Activated CD8-positive, alpha-beta memory T cell treated with anti-CD3 and anti-CD28 coated beads for 4 hours (primary cell): Measurements from ENCODE around the gene THAP2.
A peak's percentile ranks its signal among the peaks of the same experiment; 100 is the strongest.
"Not testable (repeated sequence)": the region's sequence is repeated elsewhere in the genome, so short reads cannot be mapped to it uniquely, and the experiment has no call there.

Experiments
- DNase-seq, 2 donors: peaks; one replicate each; pipeline ENCODE4 v3.0.0-alpha.2; 2020; ENCODE audit warnings: low read depth in 2 of 2

THAP2 gene

GRCh38 chr12:71662849-71663560, 1.1 kb upstream of the THAP2 start:
- DNase-seq, result peak; percentile 45 to 65

GRCh38 chr12:71664411-71665089, 449 bp downstream of the THAP2 start:
- no peak for DNase-seq

DNA sequence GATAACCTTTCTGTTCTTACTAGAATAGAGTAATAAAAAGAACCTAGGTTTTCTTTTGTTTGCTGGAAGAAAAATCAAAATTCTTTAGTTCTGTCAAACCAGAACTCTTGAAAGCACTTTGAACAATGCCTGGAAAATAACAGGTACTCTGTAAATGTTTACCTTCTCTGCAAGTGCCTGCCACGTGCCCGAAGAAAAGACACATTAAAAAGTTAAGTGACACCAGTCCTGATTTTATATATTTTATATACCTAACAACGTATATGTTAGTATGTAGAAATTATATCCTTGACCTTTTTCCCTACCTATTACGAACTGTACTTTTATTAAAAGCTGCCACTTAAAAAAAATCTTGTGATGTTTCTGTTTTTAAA, 976 bp downstream of the THAP2 start:
- no peak for DNase-seq

- no peak for DNase-seq
Observed at GRCh38 chr12:71666259-71666658, 2.2 kb downstream of the THAP2 start.

DNA sequence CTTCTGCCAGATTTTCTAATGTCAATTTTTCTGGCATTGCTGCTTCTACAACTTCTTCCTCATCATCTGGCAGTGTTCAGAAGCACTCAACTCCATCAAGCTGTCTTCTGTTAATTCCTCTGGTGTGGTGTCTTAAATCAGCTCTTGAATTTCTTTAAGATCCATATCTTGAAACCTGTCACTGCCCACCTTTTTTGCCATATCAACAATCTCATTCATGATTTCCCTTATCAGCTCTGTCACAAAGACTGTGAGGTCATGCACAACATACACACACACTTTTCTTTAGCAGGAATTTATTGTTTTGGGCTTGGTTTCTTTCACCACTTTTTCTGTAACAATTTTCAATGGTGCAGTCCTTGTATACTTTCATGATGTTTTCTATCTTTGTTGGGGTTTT, 7.2 kb downstream of the THAP2 start:
- DNase-seq, result no peak

- no peak for DNase-seq
Observed at GRCh38 chr12:71671816-71672215, 7.7 kb downstream of the THAP2 start.

DNA sequence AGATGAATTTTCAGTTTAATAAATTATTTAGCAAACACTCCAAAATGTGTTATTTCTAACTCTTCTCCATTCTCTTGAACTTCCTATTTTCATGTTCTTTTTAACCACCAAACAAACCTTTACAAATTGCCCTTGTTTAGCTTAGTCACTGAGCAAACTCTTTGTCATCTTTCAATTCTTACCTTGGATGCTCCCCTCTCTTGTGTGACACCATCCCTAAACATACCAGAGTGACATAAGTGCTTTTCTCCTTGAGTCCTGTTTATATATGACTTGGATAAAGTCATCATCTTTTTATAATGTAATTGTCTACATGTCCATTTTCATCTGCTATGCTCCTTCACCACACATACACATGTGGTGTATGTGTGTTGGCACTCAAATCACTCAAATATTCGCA, 18.4 kb downstream of the THAP2 start:
- no peak for DNase-seq

GRCh38 chr12:71683633-71684032, 19.5 kb downstream of the THAP2 start:
- no peak for DNase-seq

DNA sequence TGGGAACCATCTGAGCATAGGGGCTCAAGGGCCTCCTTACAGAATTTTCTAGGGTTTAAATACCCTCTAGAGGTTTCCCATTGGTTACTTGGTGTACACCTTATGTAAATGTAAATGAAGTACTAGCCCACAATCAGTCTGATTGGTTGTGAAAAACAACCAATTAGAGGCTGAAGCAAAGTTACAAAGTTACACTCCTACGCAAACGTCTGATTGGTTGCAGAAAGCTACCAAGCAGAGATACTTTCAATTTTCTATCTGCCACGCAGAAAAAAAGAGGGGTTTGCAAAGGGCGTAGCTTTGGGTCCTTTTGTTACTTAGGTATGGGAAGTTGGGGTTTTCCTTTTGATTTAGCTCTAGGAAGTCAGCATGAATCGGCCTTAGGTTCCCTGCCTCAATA, 20.0 kb downstream of the THAP2 start:
- DNase-seq, result no peak

DNA sequence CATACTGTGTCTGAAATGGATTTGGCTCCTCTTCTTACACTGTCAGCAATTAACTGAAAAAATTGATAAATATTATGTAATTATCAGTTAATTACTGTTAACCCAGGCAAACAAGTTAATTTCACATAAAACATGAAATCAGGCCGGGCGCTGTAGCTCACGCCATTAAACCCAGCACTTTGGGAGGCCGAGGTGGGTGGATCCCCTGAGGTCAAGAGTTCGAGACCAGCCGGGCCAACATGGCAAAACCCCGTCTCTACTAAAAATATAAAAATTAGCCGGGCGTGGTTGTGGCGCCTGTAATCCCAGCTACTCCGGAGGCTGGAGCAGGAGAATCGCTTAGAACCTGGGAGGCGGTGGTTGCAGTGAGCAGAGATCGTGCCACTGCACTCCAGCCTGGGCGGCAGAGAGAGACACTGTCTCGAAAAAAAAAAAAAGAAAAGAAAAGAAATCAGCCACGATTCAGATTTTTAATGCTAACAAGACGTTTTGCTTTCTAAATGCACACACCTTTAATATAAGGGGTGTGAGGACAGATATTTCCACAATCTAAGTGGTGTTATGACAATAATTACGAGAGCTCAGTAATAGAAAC, 21.3 kb downstream of the THAP2 start:
- DNase-seq, result no peak

DNA sequence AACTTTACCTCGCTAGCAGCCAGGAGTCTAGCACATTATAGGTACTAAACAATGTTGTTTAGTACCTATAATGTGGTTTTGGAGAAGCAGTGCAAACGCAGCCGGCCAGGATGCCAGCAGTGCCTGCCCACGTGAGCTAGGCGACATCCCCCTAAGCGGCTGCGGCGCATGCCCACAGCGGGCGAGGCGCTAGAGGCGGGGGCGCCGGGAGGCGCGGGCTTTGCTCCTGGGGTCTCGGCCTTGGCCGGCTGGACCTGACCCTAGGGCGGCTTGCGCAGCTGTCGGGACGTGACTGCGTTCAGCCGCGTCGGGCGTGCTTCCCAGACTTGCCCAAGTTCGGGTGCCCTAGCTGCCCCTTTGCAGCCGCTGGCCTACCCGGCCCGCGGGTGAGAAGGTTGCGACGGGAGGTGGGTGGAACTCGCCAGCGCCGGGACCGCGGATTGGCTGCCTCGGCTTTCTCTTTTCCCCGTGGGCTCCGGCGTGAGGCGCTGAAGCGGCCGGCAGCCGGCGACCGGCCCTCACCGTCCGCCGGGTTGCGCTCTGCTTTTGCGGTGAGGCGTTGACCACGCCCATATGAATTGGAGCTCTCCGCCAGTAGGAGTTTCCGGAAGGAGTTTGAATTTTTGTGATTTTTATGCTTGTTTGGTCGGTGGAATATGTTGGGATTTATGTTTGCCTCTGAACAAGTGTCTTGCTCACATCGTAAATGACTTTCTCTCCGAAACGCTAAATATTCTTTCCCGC, 22.0 kb downstream of the THAP2 start, which contains the start of gene TMEM19:
Gene TMEM19 (plus strand): TSS at position 169 of the 744 bp plus-strand sequence. CDS start 599 bp downstream, outside the sequence.
- peak; percentile 59 to 65 for DNase-seq

- DNase-seq, result no peak
Observed at GRCh38 chr12:71686658-71687025, 22.5 kb downstream of the THAP2 start.

DNA sequence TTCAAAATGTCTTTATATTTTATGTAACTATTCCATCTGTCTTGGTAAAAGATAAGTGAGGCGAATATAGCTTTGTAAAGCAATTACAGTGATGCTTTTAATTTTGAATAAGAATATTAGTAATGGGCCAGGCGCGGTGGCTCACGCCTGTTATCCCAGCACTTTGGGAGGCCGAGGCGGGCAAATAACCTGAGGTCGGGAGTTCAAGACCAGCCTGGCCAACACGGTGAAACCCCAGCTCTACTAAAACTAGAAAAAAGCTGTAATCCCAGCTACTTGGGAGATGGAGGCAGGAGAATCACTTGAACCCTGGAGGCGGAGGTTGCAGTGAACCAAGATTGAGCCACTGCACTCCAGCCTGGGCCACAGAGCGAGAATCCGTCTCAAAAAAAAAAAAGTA, 23.1 kb downstream of the THAP2 start:
- not testable (repeated sequence) for DNase-seq

GRCh38 chr12:71688961-71689570, 25.0 kb downstream of the THAP2 start:
- DNase-seq, result no peak

- no peak for DNase-seq
Observed at GRCh38 chr12:71691504-71692129, 27.5 kb downstream of the THAP2 start.

- DNase-seq, result no peak
Observed at GRCh38 chr12:71693126-71693525, 29.0 kb downstream of the THAP2 start.

DNA sequence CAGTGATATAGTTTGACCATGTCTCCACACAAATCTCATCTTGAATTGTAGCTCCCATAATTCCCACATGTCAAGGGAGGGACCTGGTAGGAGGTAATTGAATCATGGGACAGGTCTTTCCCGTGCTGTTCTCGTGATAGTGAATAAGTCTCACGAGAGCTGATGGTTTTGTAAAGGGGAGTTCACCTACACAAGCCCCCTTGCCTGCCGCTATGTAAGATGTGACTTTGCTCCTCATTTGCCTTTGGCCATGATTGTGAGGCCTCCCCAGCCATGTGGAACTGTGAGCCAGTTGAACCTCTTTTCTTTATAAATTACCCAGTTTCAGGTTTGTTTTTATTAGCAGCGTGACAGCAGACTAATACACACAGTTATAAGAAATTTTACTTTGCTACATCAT, 29.6 kb downstream of the THAP2 start:
- DNase-seq, result not testable (repeated sequence)

DNA sequence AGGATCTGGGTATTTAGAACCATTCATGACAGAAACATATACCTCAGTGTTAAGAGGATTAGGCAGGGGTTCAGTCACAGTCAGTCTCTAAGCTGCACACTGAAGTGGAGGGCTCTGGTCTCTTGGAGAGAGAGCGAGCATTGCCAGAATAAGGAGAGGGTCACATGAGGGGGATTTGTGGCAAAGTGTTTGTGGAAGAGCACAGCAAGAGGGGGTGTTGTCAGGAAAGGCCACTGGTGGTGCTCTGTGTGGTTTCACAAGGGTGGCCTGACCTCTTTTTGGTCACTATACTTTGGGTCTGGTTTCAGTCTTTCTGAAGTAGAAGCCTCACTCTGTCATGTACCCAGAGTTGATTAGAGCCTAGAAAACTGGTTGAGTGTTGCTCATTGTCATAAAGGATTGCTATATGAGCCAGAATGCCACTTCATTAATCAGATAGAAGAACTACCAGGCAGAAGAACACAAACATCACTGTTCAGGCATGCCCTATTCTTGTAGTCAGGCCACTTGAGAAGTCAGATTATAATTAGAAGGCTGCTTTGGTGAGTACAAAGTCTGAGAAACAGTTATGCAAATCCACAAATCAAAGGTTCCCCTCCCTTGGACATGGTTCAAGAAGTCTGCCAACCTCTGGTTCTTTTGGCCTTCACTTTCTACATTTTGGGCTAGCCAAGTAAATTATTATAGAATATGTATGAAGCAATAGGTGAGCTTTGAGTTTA, 30.2 kb downstream of the THAP2 start:
- DNase-seq, result no peak

DNA sequence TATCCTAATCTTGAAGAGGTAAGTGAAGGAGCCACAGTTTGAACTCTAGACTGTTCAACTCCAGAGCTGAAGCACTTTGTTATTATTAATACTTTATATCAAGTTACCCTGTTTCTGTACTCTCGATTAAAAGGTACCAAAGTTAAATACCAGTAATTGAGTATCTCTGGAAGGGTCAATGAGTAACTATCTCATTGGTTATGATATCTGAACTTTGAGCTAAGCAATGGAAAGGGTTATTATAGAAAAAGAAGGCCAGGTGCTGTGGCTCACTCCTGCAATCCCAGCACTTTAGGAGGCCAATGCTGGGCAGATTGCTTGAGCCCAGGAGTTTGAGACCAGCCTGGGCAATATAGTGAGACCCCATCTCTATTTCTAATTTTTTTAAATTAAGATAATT, 31.7 kb downstream of the THAP2 start:
- DNase-seq, result no peak

DNA sequence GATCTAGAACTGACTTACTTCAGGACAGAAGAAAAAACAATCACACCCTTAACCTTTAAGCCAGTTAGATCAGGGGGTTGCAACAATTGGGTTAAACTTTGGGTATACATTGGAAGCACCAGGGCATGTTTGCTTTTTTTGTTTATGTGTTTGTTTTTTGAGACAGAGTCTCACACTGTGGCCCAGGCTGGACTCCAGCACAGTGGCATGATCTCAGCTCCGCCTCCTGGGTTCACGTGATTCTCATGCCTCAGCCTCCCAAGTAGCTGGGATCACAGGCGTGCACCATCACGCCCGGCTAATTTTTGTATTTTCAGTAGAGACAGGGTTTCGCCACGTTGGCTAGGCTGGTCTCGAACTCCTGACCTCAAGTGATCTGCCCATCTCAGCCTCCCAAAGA, 38.1 kb downstream of the THAP2 start:
- not testable (repeated sequence) for DNase-seq

- DNase-seq, result no peak
Observed at GRCh38 chr12:71702590-71702989, 38.5 kb downstream of the THAP2 start.
